Measurements from ENCODE around the gene SPTBN5. TPM values are rescaled to one million over a fixed set of nuclear protein-coding genes. Genes with fewer than 3 reads are reported as not detected.

Gene SPTBN5
- total RNA-seq, 1 donor from 2014 or later: 3.2 TPM

DNA sequence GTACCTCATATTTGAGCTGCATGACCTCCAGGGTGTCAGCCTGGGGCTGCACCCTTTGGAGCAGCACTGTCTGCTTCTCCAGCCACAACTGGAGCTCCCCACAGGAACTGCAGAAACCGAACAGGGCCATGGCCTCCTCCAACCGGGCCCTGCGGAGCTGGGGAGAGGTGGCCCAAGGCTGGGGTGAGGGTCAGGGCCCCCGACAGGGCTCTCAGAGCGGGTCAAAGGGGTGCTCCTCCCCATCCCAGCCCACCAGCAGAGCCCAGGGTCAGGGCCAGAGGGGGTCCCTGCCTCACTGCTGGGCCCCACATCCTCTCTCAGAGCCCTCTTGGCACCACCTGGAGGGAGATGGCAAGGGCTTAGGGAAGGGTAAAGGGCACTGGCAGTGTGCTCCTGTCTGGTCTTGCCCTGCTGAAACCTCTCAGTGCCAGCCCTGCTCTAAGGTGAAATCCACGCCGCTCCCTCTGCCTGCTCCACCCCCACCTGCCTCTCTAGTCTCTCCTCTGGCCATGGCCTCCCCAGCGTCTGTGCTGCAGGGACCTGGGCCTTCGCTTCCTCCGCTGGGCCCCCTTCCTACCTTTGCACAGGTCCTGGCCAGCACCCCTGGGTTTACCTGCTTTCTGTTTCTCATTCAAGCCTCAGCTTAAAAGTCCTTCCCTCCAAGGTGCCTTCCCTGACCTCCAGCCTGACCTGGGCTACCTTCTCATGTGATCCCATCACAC lies 13.5 kb downstream of the SPTBN5 start:
- peaks cover 6% of the 10 kb centered on the region for H3K4me1 Mint-ChIP-seq (ENCODE audit: unreplicated experiment)
- no peaks in the 10 kb centered on the region for H3K9me3 Mint-ChIP-seq (ENCODE audit: unreplicated experiment)
- H3K27ac Mint-ChIP-seq (ENCODE audit: unreplicated experiment): peak overlapping the region; percentile 3
- TF ChIP-seq, protein P1, sequence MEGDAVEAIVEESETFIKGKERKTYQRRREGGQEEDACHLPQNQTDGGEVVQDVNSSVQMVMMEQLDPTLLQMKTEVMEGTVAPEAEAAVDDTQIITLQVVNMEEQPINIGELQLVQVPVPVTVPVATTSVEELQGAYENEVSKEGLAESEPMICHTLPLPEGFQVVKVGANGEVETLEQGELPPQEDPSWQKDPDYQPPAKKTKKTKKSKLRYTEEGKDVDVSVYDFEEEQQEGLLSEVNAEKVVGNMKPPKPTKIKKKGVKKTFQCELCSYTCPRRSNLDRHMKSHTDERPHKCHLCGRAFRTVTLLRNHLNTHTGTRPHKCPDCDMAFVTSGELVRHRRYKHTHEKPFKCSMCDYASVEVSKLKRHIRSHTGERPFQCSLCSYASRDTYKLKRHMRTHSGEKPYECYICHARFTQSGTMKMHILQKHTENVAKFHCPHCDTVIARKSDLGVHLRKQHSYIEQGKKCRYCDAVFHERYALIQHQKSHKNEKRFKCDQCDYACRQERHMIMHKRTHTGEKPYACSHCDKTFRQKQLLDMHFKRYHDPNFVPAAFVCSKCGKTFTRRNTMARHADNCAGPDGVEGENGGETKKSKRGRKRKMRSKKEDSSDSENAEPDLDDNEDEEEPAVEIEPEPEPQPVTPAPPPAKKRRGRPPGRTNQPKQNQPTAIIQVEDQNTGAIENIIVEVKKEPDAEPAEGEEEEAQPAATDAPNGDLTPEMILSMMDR (IDR thresholded peaks at IDR 0.05): no peak
- peaks cover 2% of the 10 kb centered on the region for H3K36me3 Mint-ChIP-seq (ENCODE audit: unreplicated experiment)
- no peaks in the 10 kb centered on the region for H3K27me3 Mint-ChIP-seq (ENCODE audit: unreplicated experiment)
- no peak for DNase-seq (ENCODE audit: extremely low spot score, unreplicated experiment)
- no peak overlapping the region for H3K4me3 Mint-ChIP-seq (ENCODE audit: unreplicated experiment)

GRCh38 chr15:41879321-41879845 lies 14.5 kb downstream of the SPTBN5 start:
- Mint-ChIP-seq H3K4me1 (ENCODE audit: unreplicated experiment) (no peaks in the 10 kb centered on the region), H3K27me3 (ENCODE audit: unreplicated experiment) (no peaks in the 10 kb centered on the region), H3K36me3 (ENCODE audit: unreplicated experiment) (peaks cover 2% of the 10 kb centered on the region), H3K27ac (ENCODE audit: unreplicated experiment) (no peak overlapping the region), H3K4me3 (ENCODE audit: unreplicated experiment) (no peak overlapping the region), H3K9me3 (ENCODE audit: unreplicated experiment) (no peaks in the 10 kb centered on the region)
- DNase-seq (ENCODE audit: extremely low spot score, unreplicated experiment): no peak
- TF ChIP-seq, protein P1 (IDR thresholded peaks at IDR 0.05): no peak

GRCh38 chr15:41878355-41878699 lies 15.5 kb downstream of the SPTBN5 start:
- H3K36me3 Mint-ChIP-seq (ENCODE audit: unreplicated experiment): peaks cover 4% of the 10 kb centered on the region

GRCh38 chr15:41877631-41878354 lies 16.1 kb downstream of the SPTBN5 start:
- H3K27me3 Mint-ChIP-seq (ENCODE audit: unreplicated experiment): no peaks in the 10 kb centered on the region
- no peaks in the 10 kb centered on the region for H3K4me1 Mint-ChIP-seq (ENCODE audit: unreplicated experiment)
- no peak overlapping the region for H3K4me3 Mint-ChIP-seq (ENCODE audit: unreplicated experiment)
- no peak for DNase-seq (ENCODE audit: extremely low spot score, unreplicated experiment)
- TF ChIP-seq, protein P1 (IDR thresholded peaks at IDR 0.05): no peak
- no peak overlapping the region for H3K27ac Mint-ChIP-seq (ENCODE audit: unreplicated experiment)
- H3K9me3 Mint-ChIP-seq (ENCODE audit: unreplicated experiment): no peaks in the 10 kb centered on the region
- peaks cover 4% of the 10 kb centered on the region for H3K36me3 Mint-ChIP-seq (ENCODE audit: unreplicated experiment)

More at GRCh38 chr15:41878355-41878699, 15.5 kb downstream of the SPTBN5 start:
- TF ChIP-seq, protein P1 (IDR thresholded peaks at IDR 0.05): no peak
- no peak overlapping the region for H3K4me3 Mint-ChIP-seq (ENCODE audit: unreplicated experiment)
- no peaks in the 10 kb centered on the region for H3K27me3 Mint-ChIP-seq (ENCODE audit: unreplicated experiment)
- no peaks in the 10 kb centered on the region for H3K4me1 Mint-ChIP-seq (ENCODE audit: unreplicated experiment)
- DNase-seq (ENCODE audit: extremely low spot score, unreplicated experiment): no peak
- no peak overlapping the region for H3K27ac Mint-ChIP-seq (ENCODE audit: unreplicated experiment)
- H3K9me3 Mint-ChIP-seq (ENCODE audit: unreplicated experiment): no peaks in the 10 kb centered on the region

DNA sequence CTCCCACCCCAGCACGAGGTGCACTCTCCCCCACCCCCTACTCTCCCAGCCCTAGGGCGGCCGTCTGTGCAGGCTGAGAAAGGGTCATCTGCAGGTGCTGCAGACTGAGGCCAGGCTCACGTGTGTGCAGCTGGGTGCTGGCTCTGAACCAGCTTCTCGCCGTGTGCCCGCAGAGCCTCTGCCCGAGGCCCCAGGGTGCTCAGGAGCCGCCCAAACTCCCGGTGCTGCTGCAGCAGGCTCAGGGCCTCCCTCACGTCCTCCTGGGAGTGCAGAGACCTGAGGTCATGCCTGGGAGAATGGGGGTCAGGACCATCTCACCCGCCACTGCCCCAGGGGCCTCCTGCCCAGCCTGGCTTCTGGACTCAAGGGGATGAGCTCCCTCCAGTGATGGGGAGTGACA lies 17.2 kb downstream of the SPTBN5 start:
- H3K9me3 Mint-ChIP-seq (ENCODE audit: unreplicated experiment): no peaks in the 10 kb centered on the region
- no peak overlapping the region for H3K4me3 Mint-ChIP-seq (ENCODE audit: unreplicated experiment)
- peaks cover 4% of the 10 kb centered on the region for H3K36me3 Mint-ChIP-seq (ENCODE audit: unreplicated experiment)
- H3K27ac Mint-ChIP-seq (ENCODE audit: unreplicated experiment): no peak overlapping the region
- no peaks in the 10 kb centered on the region for H3K4me1 Mint-ChIP-seq (ENCODE audit: unreplicated experiment)
- TF ChIP-seq, protein P1 (IDR thresholded peaks at IDR 0.05): no peak
- H3K27me3 Mint-ChIP-seq (ENCODE audit: unreplicated experiment): no peaks in the 10 kb centered on the region
- DNase-seq (ENCODE audit: extremely low spot score, unreplicated experiment): no peak
